ENCODE measurements around the gene ATXN1. TPM values are rescaled to one million over a fixed set of nuclear protein-coding genes. Genes with fewer than 3 reads are reported as not detected.

The ATXN1 gene
- polyA plus RNA-seq, 1 of the 3 experiments (the other 2 are of a cell fraction) = 7.9 TPM

DNA sequence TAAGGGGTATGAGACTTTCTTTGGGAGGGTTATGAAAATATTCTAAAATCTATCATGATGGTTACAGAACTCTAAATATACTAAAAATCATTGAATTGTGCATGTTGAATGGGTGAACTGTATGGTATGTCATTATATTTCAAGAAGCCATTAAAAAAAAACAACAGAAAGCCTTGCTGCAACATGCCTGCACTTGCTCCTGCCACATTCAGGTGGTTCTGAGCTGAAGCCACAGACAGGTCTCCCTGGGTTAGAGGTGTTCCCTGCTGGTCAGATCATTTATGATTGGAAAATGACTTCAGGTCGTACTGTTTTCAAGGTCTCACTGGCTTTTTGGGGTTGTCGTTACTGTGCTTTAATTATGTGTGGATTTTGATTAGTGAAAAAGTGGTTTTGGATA, 509.6 kb downstream of the ATXN1 start (continued):
- TF ChIP-seq, protein P1, sequence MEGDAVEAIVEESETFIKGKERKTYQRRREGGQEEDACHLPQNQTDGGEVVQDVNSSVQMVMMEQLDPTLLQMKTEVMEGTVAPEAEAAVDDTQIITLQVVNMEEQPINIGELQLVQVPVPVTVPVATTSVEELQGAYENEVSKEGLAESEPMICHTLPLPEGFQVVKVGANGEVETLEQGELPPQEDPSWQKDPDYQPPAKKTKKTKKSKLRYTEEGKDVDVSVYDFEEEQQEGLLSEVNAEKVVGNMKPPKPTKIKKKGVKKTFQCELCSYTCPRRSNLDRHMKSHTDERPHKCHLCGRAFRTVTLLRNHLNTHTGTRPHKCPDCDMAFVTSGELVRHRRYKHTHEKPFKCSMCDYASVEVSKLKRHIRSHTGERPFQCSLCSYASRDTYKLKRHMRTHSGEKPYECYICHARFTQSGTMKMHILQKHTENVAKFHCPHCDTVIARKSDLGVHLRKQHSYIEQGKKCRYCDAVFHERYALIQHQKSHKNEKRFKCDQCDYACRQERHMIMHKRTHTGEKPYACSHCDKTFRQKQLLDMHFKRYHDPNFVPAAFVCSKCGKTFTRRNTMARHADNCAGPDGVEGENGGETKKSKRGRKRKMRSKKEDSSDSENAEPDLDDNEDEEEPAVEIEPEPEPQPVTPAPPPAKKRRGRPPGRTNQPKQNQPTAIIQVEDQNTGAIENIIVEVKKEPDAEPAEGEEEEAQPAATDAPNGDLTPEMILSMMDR (IDR thresholded peaks at IDR 0.05) = no peak
- no peak for TF ChIP-seq GABPA (IDR thresholded peaks at IDR 0.05; ENCODE audit: low read depth)
- TF ChIP-seq NFIC (IDR thresholded peaks at IDR 0.05; ENCODE audit: borderline replicate concordance) = no peak
- TF ChIP-seq RCOR1 (IDR thresholded peaks at IDR 0.05; ENCODE audit: low read length) = no peak
- no peak for TF ChIP-seq RFX5 (IDR thresholded peaks at IDR 0.05; ENCODE audit: low read length)

DNA sequence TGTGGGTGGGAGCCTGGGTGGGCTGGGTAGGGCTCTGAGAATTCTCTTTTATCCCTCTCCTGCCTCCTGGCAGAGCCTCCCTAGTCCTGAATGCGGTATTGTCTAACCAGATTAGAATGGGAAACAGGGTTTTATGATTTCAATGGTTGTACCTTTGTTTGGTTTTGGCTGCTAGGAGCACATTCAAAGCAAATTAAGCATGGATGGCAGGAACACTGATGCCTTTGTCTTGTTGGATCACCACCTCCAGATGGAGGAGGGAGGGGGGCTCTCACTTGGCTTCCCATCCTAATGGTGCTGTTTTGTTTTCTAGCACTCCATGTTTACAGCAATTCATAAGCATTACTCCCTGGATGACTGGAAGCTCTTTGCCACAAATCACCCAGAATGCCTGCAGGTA, 511.3 kb downstream of the ATXN1 start:
- no CpG with 5 or more reads among the region's 1 CpG for WGBS (ENCODE audit: low lambda C conversion rate)
- Histone ChIP-seq H3F3A (replicated peaks; ENCODE audit: insufficient read depth) (no peaks in the 10 kb centered on the region), H3K27ac (ENCODE audit: low read depth in 2 of 2, low read length in 1 of 2) (no peak overlapping the region), H3K4me2 (no peak overlapping the region), H3K27me3 (ENCODE audit: insufficient read depth) (no peaks in the 10 kb centered on the region), H4K20me1 (ENCODE audit: insufficient read depth) (no peaks in the 10 kb centered on the region), H3K79me2 (ENCODE audit: insufficient read depth) (no peaks in the 10 kb centered on the region), H3K36me3 (replicated peaks in 1 of 2; ENCODE audit: control insufficient read depth in 1 of 2, insufficient read depth in 2 of 2, low read length in 1 of 2) (peaks cover 0 to 4% of the 10 kb centered on the region in 2 experiments), H3K4me1 (ENCODE audit: control insufficient read depth in 1 of 2, insufficient read depth in 2 of 2, low read depth in 1 of 2, low read length in 1 of 2) (peaks cover 0 to 3% of the 10 kb centered on the region in 2 experiments; a peak in 1 of 4 replicates), H2AFZ (ENCODE audit: low read depth) (no peak overlapping the region), H3K9ac (no peak overlapping the region), H3K9me3 (no peaks in the 10 kb centered on the region), H3K4me3 (ENCODE audit: low read depth in 2 of 2, low read length in 1 of 2) (no peak overlapping the region), H3K9me2 (no peaks in the 10 kb centered on the region)
- CTCF ChIA-PET = no interaction called here
- POLR2A ChIA-PET = no interaction called here
- TF ChIP-seq, protein P2, sequence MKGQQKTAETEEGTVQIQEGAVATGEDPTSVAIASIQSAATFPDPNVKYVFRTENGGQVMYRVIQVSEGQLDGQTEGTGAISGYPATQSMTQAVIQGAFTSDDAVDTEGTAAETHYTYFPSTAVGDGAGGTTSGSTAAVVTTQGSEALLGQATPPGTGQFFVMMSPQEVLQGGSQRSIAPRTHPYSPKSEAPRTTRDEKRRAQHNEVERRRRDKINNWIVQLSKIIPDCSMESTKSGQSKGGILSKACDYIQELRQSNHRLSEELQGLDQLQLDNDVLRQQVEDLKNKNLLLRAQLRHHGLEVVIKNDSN (IDR thresholded peaks at IDR 0.05; ENCODE audit: borderline replicate concordance, low read depth) = no peak
- no peak for TF ChIP-seq JUND (IDR thresholded peaks at IDR 0.05)
- TF ChIP-seq, protein P3, sequence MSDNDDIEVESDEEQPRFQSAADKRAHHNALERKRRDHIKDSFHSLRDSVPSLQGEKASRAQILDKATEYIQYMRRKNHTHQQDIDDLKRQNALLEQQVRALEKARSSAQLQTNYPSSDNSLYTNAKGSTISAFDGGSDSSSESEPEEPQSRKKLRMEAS (IDR thresholded peaks at IDR 0.05; ENCODE audit: low read depth) = no peak
- no peak for TF ChIP-seq RCOR1 (IDR thresholded peaks at IDR 0.05; ENCODE audit: low read length)
- no peak for DNase-seq

All from SK-N-SH (cell line).